Measurements from ENCODE around the gene IFNAR2. TPM values are rescaled to one million over a fixed set of nuclear protein-coding genes. Genes with fewer than 3 reads are reported as not detected.
A peak's percentile ranks its signal among the peaks of the same experiment; 100 is the strongest.

The IFNAR2 gene
- total and polyA plus RNA-seq, 2 donors (not counting 3 experiments of a cell fraction or from before 2014, with no cell fraction given), result 22.8 to 42.1 TPM

DNA sequence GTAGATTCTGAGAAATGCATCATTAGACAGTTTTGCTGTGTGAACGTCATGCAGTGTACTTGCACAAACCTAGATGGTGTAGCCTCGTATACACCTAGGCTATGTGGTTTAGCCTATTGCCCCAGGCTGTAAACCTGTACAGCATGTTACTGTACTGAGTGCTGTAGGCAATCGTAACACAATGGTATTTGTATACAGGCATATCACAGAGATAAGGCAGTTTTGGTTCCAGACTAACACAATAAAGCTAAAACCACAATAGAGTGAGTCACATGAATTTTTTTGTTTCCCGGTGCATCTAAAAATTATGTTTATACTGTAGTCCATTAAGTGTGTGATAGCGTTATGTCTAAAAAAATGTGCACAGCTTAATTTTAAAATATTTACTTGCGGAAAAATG lies 43.3 kb downstream of the IFNAR2 start:
- H3K9me1 ChIP-seq (replicated peaks; ENCODE audit: control insufficient read depth, extremely low read depth, insufficient read depth, low read length), result no peaks in the 10 kb centered on the region
- BruUV-seq (replicated peaks), result no TSS peak
- no peak overlapping the region for H2AFZ ChIP-seq (ENCODE audit: low read depth, low read length)
- H3K36me3 ChIP-seq (ENCODE audit: control insufficient read depth in 2 of 2, extremely low read depth in 1 of 2, insufficient read depth in 2 of 2, low read length in 2 of 2), result no peaks in the 10 kb centered on the region
- H3K79me2 ChIP-seq (ENCODE audit: control insufficient read depth, insufficient read depth, low read length), result no peaks in the 10 kb centered on the region
- TF ChIP-seq FOS (IDR thresholded peaks at IDR 0.05; ENCODE audit: borderline replicate concordance, insufficient read depth, low read length) (peak; percentile 50), EZH2 (IDR thresholded peaks at IDR 0.05; ENCODE audit: borderline replicate concordance, low read depth, low read length, severe bottlenecking) (no peak), GATA2 (IDR thresholded peaks at IDR 0.05; ENCODE audit: insufficient read depth, insufficient read length, low read depth, low read length) (peak; percentile 28), POLR2AphosphoS5 (IDR thresholded peaks at IDR 0.05; ENCODE audit: insufficient read depth, low read depth, low read length) (peak; percentile 21), JUN (IDR thresholded peaks at IDR 0.05; ENCODE audit: borderline replicate concordance, insufficient read depth, insufficient read length, low read depth) (peak; percentile 17)
- H3K4me1 ChIP-seq (ENCODE audit: control insufficient read depth, extremely low read depth, insufficient read depth, low read length), result peaks cover 10% of the 10 kb centered on the region
- no peak overlapping the region for H3K4me2 ChIP-seq (ENCODE audit: insufficient read depth, low read length)
- no peak overlapping the region for H3K9ac ChIP-seq (replicated peaks; ENCODE audit: extremely low read depth, insufficient read depth, low read length)
- FAIRE-seq (peak; percentile 66), DNase-seq (ENCODE audit: low read depth, low spot score) (peak; percentile 43)
- CTCF ChIA-PET, result interaction anchor here (0.9 to 1.5 kb wide), 5 partner anchors 52 to 172 kb away, joined by 3 to 5 read pairs (median 4); partner anchors contain the start of gene IFNAR1
- no peaks in the 10 kb centered on the region for H3K9me3 ChIP-seq (replicated peaks; ENCODE audit: control insufficient read depth, insufficient read depth, low read length)
- intact Hi-C loops (cut with micrococcal nuclease), result no loop called here
- no peak overlapping the region for H3K27ac ChIP-seq (ENCODE audit: insufficient read depth, low read depth, low read length)
- H3K27me3 ChIP-seq (ENCODE audit: control insufficient read depth in 2 of 2, insufficient read depth in 2 of 2, low read length in 2 of 2), result no peaks in the 10 kb centered on the region
- no peak overlapping the region for H3K4me3 ChIP-seq (replicated peaks in 1 of 3; ENCODE audit: insufficient read depth in 1 of 3, low read depth in 1 of 3, low read length in 3 of 3)
- no peaks in the 10 kb centered on the region for H4K20me1 ChIP-seq (replicated peaks; ENCODE audit: control insufficient read depth, extremely low read depth, insufficient read depth, low read length)
- POLR2A ChIA-PET, result no interaction called here
- dilution Hi-C loops (cut with MboI; ENCODE audit: extremely low pct_ligation_motif_present, low sequenced_read_pairs), result no loop called here

DNA sequence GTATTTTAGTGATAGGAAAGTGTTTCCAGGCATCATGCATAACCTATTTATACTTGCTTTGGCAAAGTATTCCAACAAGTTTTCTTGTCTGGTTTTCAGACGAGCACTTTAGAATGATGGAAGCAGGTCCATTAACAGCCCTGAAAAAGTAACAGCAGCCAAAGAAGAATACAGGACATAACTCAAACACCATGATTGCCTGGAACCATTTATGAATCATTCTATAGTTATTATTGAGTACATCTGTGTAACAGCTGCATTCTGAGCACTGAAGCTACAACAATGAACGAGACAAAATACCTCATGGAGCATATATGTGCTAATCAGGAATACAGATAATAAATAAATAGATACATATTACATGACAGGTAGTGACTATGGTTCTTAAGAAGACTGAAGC lies 49.0 kb downstream of the IFNAR2 start:
- no peaks in the 10 kb centered on the region for H3K9me3 ChIP-seq (replicated peaks; ENCODE audit: control insufficient read depth, insufficient read depth, low read length)
- H3K4me1 ChIP-seq (ENCODE audit: control insufficient read depth, extremely low read depth, insufficient read depth, low read length), result no peaks in the 10 kb centered on the region
- no peak overlapping the region for H3K9ac ChIP-seq (replicated peaks; ENCODE audit: extremely low read depth, insufficient read depth, low read length)
- ChIA-PET POLR2A (no interaction called here), CTCF (no interaction called here)
- intact Hi-C loops (cut with micrococcal nuclease) (no loop called here), dilution Hi-C loops (cut with MboI; ENCODE audit: extremely low pct_ligation_motif_present, low sequenced_read_pairs) (no loop called here)
- H3K4me3 ChIP-seq (replicated peaks in 1 of 3; ENCODE audit: insufficient read depth in 1 of 3, low read depth in 1 of 3, low read length in 3 of 3), result no peak overlapping the region
- BruUV-seq (replicated peaks), result no TSS peak
- H3K79me2 ChIP-seq (ENCODE audit: control insufficient read depth, insufficient read depth, low read length), result no peaks in the 10 kb centered on the region
- peaks cover 0 to 3% of the 10 kb centered on the region in 2 experiments for H3K36me3 ChIP-seq (ENCODE audit: control insufficient read depth in 2 of 2, extremely low read depth in 1 of 2, insufficient read depth in 2 of 2, low read length in 2 of 2)
- FAIRE-seq, result no peak
- H2AFZ ChIP-seq (ENCODE audit: low read depth, low read length), result no peak overlapping the region
- H3K27ac ChIP-seq (ENCODE audit: insufficient read depth, low read depth, low read length), result no peak overlapping the region
- no peak for DNase-seq (ENCODE audit: low read depth, low spot score)
- no peak for TF ChIP-seq EZH2 (IDR thresholded peaks at IDR 0.05; ENCODE audit: borderline replicate concordance, low read depth, low read length, severe bottlenecking)
- no peak for TF ChIP-seq FOS (IDR thresholded peaks at IDR 0.05; ENCODE audit: borderline replicate concordance, insufficient read depth, low read length)
- TF ChIP-seq, protein P1, sequence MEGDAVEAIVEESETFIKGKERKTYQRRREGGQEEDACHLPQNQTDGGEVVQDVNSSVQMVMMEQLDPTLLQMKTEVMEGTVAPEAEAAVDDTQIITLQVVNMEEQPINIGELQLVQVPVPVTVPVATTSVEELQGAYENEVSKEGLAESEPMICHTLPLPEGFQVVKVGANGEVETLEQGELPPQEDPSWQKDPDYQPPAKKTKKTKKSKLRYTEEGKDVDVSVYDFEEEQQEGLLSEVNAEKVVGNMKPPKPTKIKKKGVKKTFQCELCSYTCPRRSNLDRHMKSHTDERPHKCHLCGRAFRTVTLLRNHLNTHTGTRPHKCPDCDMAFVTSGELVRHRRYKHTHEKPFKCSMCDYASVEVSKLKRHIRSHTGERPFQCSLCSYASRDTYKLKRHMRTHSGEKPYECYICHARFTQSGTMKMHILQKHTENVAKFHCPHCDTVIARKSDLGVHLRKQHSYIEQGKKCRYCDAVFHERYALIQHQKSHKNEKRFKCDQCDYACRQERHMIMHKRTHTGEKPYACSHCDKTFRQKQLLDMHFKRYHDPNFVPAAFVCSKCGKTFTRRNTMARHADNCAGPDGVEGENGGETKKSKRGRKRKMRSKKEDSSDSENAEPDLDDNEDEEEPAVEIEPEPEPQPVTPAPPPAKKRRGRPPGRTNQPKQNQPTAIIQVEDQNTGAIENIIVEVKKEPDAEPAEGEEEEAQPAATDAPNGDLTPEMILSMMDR (IDR thresholded peaks at IDR 0.05; ENCODE audit: extremely low read depth in 1 of 2, insufficient read depth in 1 of 2, low read depth in 1 of 2, low read length in 2 of 2), result no peak
- TF ChIP-seq GATA2 (IDR thresholded peaks at IDR 0.05; ENCODE audit: insufficient read depth, insufficient read length, low read depth, low read length), result no peak
- no peak for TF ChIP-seq MYC (IDR thresholded peaks at IDR 0.05; ENCODE audit: low read depth, low read length)
- H3K27me3 ChIP-seq (ENCODE audit: control insufficient read depth in 2 of 2, insufficient read depth in 2 of 2, low read length in 2 of 2), result no peaks in the 10 kb centered on the region
- H4K20me1 ChIP-seq (replicated peaks; ENCODE audit: control insufficient read depth, extremely low read depth, insufficient read depth, low read length), result no peaks in the 10 kb centered on the region
- H3K4me2 ChIP-seq (ENCODE audit: insufficient read depth, low read length), result no peak overlapping the region
- H3K9me1 ChIP-seq (replicated peaks; ENCODE audit: control insufficient read depth, extremely low read depth, insufficient read depth, low read length), result no peaks in the 10 kb centered on the region
